Parathyroid adenoma (tissue), 2 donors: ENCODE data around the gene AJAP1.

ENCODE experiments used
- H2AFZ ChIP-seq: fragments of 300-600 bp; sonication (generic); one replicate; pipeline ENCODE4 v1.7.0; 2017; ENCODE audit warnings: antibody characterized with exemption, mild to moderate bottlenecking
- H3K27ac ChIP-seq: fragments of 300-600 bp; sonication (generic); one replicate; pipeline ENCODE4 v1.7.0; 2017
- H3K27me3 ChIP-seq: fragments of 300-600 bp; sonication (generic); one replicate; pipeline ENCODE4 v1.7.0; 2017; ENCODE audit warnings: low read length; ENCODE audit not compliant: control insufficient read depth, insufficient read depth
- H3K36me3 ChIP-seq: fragments of 300-600 bp; sonication (generic); one replicate; pipeline ENCODE4 v1.7.0; 2017; ENCODE audit warnings: low read length; ENCODE audit not compliant: control insufficient read depth, insufficient read depth
- H3K4me1 ChIP-seq: fragments of 300-600 bp; sonication (generic); one replicate; pipeline ENCODE4 v1.7.0; 2017; ENCODE audit warnings: control low read depth
- H3K4me2 ChIP-seq: fragments of 300-600 bp; sonication (generic); one replicate; pipeline ENCODE4 v1.7.0; 2017; ENCODE audit warnings: low read length
- H3K4me3 ChIP-seq: fragments of 300-600 bp; sonication (generic); one replicate; pipeline ENCODE4 v1.7.0; 2017; ENCODE audit warnings: low read depth, low read length
- H3K79me2 ChIP-seq: fragments of 300-600 bp; sonication (generic); one replicate; pipeline ENCODE4 v1.7.0; 2017; ENCODE audit warnings: control low read depth
- H3K9ac ChIP-seq: fragments of 300-600 bp; sonication (generic); one replicate; pipeline ENCODE4 v1.7.0; 2017; ENCODE audit warnings: mild to moderate bottlenecking
- H3K9me3 ChIP-seq: fragments of 300-600 bp; sonication (generic); one replicate; pipeline ENCODE4 v1.7.0; 2017; ENCODE audit warnings: low read length; ENCODE audit not compliant: control insufficient read depth
- TF ChIP-seq, protein P1 (sequence below): fragments of 300-600 bp; sonication (generic); IDR thresholded peaks from one replicate; pipeline ENCODE4 v1.7.0; 2017; ENCODE audit warnings: antibody characterized with exemption, mild to moderate bottlenecking
- donor health status: primary hyperparathyroidism.

AJAP1 gene

DNA sequence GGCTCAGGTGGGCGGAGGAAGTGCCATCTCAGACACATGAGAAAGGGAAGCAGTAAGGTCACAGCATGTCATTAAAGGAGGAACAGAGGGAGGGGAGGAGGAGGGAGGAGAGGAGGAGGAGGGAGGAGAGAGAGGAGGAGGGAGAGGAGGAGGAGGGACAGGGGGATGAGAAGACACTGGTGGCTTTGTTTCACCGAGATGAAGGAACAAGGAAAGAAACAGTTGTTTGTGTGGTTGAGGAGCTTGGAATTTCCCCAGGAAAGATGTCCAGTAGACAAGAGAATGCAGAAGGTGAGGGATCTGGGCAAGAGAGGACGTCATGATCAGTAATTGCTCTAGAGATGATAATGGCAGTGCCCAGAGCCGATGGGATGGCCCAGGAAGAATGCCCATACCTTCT lies 97.7 kb downstream of the AJAP1 start:
- Histone ChIP-seq H3K4me3 (no peak overlapping the region), H3K4me1 (no peaks in the 10 kb centered on the region), H3K9ac (no peak overlapping the region), H2AFZ (no peak overlapping the region), H3K27me3 (no peaks in the 10 kb centered on the region), H3K79me2 (no peaks in the 10 kb centered on the region), H3K9me3 (no peaks in the 10 kb centered on the region), H3K27ac (no peak overlapping the region), H3K4me2 (no peak overlapping the region), H3K36me3 (no peaks in the 10 kb centered on the region)
- TF ChIP-seq, protein P1, sequence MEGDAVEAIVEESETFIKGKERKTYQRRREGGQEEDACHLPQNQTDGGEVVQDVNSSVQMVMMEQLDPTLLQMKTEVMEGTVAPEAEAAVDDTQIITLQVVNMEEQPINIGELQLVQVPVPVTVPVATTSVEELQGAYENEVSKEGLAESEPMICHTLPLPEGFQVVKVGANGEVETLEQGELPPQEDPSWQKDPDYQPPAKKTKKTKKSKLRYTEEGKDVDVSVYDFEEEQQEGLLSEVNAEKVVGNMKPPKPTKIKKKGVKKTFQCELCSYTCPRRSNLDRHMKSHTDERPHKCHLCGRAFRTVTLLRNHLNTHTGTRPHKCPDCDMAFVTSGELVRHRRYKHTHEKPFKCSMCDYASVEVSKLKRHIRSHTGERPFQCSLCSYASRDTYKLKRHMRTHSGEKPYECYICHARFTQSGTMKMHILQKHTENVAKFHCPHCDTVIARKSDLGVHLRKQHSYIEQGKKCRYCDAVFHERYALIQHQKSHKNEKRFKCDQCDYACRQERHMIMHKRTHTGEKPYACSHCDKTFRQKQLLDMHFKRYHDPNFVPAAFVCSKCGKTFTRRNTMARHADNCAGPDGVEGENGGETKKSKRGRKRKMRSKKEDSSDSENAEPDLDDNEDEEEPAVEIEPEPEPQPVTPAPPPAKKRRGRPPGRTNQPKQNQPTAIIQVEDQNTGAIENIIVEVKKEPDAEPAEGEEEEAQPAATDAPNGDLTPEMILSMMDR: no peak

DNA sequence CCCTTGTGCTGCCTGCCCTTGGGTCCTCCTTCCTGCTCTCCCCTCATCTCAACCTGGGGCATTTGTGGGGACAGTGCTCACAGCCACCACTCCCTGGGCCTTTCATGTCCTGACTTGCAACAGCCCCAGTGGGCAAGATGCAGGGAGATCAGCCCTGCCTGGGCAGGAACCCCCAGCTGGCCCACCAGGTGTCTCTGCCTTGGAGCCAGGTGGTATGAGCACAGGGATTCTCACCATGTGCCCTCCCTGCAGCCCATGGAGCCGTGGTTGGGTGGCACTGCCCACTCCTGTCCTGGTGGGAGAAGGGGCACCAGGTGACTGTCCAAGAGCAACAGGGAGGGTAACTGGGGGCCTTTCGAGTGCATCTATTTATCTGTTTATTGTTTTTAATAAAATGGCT lies 100.4 kb downstream of the AJAP1 start:
- H2AFZ ChIP-seq: no peak overlapping the region
- no peak overlapping the region for H3K4me3 ChIP-seq
- H3K79me2 ChIP-seq: no peaks in the 10 kb centered on the region
- no peaks in the 10 kb centered on the region for H3K4me1 ChIP-seq
- H3K4me2 ChIP-seq: no peak overlapping the region
- H3K27ac ChIP-seq: no peak overlapping the region
- TF ChIP-seq, protein P1: no peak
- no peaks in the 10 kb centered on the region for H3K36me3 ChIP-seq
- no peaks in the 10 kb centered on the region for H3K9me3 ChIP-seq
- H3K9ac ChIP-seq: no peak overlapping the region
- H3K27me3 ChIP-seq: no peaks in the 10 kb centered on the region

DNA sequence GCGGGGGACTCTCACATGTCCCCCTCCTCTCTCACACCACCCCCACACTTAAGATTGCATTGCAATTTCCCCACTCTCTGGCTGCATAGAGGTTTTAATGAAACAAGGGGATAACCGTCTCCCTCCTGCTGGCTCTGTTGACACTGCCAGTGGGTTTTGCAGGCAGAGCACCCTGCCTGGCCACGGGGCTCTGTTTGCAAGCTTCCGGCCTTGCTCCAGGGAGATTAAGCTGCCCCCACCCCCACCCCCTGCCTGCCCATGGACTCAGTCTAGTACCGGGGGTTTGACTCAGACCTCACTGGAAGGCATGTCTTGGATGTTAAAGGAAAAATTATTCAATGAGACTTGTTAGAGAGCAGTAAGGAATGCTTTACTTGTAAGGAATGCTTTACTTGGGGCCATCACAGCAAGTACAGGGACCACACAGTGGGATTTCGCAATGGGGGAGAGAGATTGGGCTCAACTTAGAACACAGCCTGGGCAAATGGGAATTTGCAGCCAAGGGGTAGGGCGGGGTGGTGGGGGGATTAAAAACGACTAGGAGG lies 101.0 kb downstream of the AJAP1 start:
- Histone ChIP-seq H3K27me3 (no peaks in the 10 kb centered on the region), H3K4me3 (no peak overlapping the region), H3K27ac (no peak overlapping the region), H3K79me2 (no peaks in the 10 kb centered on the region), H3K9me3 (no peaks in the 10 kb centered on the region), H3K36me3 (no peaks in the 10 kb centered on the region), H2AFZ (no peak overlapping the region), H3K4me2 (no peak overlapping the region), H3K4me1 (no peaks in the 10 kb centered on the region), H3K9ac (no peak overlapping the region)
- TF ChIP-seq, protein P1: no peak

- TF ChIP-seq, protein P1: no peak
- no peaks in the 10 kb centered on the region for H3K27me3 ChIP-seq
- no peak overlapping the region for H3K9ac ChIP-seq
- no peaks in the 10 kb centered on the region for H3K9me3 ChIP-seq
- H3K27ac ChIP-seq: no peak overlapping the region
- H3K79me2 ChIP-seq: no peaks in the 10 kb centered on the region
- H3K4me3 ChIP-seq: no peak overlapping the region
- H3K4me2 ChIP-seq: no peak overlapping the region
- no peaks in the 10 kb centered on the region for H3K36me3 ChIP-seq
- H2AFZ ChIP-seq: no peak overlapping the region
- H3K4me1 ChIP-seq: no peaks in the 10 kb centered on the region
These were observed 101.6 kb downstream of the AJAP1 start for GRCh38 chr1:4755864-4756504.
